Measurements from ENCODE around the gene ROR1. TPM values are rescaled to one million over a fixed set of nuclear protein-coding genes. Genes with fewer than 3 reads are reported as not detected.

ROR1 gene
- total RNA-seq, 1 donor: 52.5 TPM

DNA sequence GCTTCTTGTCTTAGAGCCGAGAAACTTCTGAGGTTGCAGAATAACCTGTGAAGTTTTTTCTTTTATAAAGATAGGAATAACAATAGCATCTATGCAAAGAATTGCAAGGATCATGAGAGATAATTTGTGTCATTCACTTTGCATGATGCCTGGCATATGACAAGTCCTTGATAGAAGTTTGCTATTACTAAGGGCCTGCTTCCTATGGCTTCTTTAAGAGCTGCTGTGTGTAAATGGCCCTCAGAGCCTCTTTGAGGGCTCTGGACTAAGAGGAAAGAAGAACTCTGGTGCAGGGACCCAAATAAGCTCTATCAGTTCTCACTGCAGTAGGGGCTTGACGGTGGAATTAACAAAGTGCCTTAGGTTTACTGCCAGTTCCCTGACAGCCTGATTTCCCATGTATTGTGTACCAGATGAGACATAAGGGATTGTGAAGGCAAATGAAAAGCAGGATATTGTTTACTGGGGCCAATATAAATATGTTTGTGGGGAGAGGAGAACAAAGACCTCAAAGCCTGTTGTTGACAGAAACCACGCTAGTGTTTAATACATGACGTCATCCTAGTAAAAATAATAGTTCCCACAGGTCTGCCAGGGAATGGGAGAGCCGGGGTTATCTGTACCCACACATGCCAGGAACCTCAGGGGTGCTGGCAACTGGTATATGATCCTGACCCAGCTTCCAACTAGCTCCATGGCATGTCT is 298.4 kb downstream of the ROR1 start:
- peaks cover 13% of the 10 kb centered on the region for H3K4me1 ChIP-seq (ENCODE audit: insufficient read depth, low read length)
- no peaks in the 10 kb centered on the region for H3K36me3 ChIP-seq (ENCODE audit: insufficient read depth, low read length)
- peak; percentile 72 for DNase-seq (ENCODE audit: insufficient read length, low spot score, missing footprints)
- no peak overlapping the region for H3K4me3 ChIP-seq (ENCODE audit: insufficient read depth, low read length)
- H3K9me3 ChIP-seq (ENCODE audit: low read depth, low read length): no peaks in the 10 kb centered on the region
- H3K27me3 ChIP-seq (ENCODE audit: insufficient read depth, low read length): no peaks in the 10 kb centered on the region
- no peak overlapping the region for H2AFZ ChIP-seq (ENCODE audit: low read length)
- TF ChIP-seq CTCF (IDR thresholded peaks at IDR 0.05; ENCODE audit: extremely low read depth, low read depth, low read length): no peak
- H4K20me1 ChIP-seq (ENCODE audit: insufficient read depth, low read length): no peaks in the 10 kb centered on the region
- H3K27ac ChIP-seq (ENCODE audit: low read depth, low read length): peak overlapping the region; percentile 9
- no peaks in the 10 kb centered on the region for H3K79me2 ChIP-seq (ENCODE audit: insufficient read depth, low read length)
- no peak overlapping the region for H3K4me2 ChIP-seq (ENCODE audit: insufficient read depth, low read length)

DNA sequence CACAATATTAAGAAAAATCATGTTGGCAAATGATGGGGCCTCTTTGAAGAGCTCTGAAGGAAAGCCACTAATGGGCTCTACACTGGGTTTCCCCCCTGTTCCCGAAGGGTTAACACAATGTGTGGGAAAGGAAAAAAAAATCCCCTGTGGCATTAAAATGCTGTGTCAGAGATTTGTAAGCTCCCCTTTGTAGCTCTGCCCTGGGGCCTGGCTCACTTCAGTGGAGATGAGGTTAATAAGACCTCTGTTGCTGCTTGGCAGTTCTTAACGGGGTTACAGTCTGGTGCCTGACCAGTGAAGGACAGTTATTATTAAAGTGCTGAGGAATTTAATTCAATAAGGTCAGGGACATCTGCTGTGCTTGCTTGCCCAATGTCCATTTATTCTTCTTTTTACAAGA is 299.9 kb downstream of the ROR1 start:
- H3K9me3 ChIP-seq (ENCODE audit: low read depth, low read length): no peaks in the 10 kb centered on the region
- no peak overlapping the region for H2AFZ ChIP-seq (ENCODE audit: low read length)
- no peak overlapping the region for H3K4me2 ChIP-seq (ENCODE audit: insufficient read depth, low read length)
- no peak for TF ChIP-seq CTCF (IDR thresholded peaks at IDR 0.05; ENCODE audit: extremely low read depth, low read depth, low read length)
- DNase-seq (ENCODE audit: insufficient read length, low spot score, missing footprints): no peak
- H3K79me2 ChIP-seq (ENCODE audit: insufficient read depth, low read length): no peaks in the 10 kb centered on the region
- H3K27me3 ChIP-seq (ENCODE audit: insufficient read depth, low read length): no peaks in the 10 kb centered on the region
- peaks cover 13% of the 10 kb centered on the region for H3K4me1 ChIP-seq (ENCODE audit: insufficient read depth, low read length)
- no peak overlapping the region for H3K4me3 ChIP-seq (ENCODE audit: insufficient read depth, low read length)
- H4K20me1 ChIP-seq (ENCODE audit: insufficient read depth, low read length): no peaks in the 10 kb centered on the region
- no peak overlapping the region for H3K27ac ChIP-seq (ENCODE audit: low read depth, low read length)
- H3K36me3 ChIP-seq (ENCODE audit: insufficient read depth, low read length): no peaks in the 10 kb centered on the region

- no peaks in the 10 kb centered on the region for H4K20me1 ChIP-seq (ENCODE audit: insufficient read depth, low read length)
- no peaks in the 10 kb centered on the region for H3K27me3 ChIP-seq (ENCODE audit: insufficient read depth, low read length)
- no peaks in the 10 kb centered on the region for H3K79me2 ChIP-seq (ENCODE audit: insufficient read depth, low read length)
- H3K4me1 ChIP-seq (ENCODE audit: insufficient read depth, low read length): peaks cover 13% of the 10 kb centered on the region
- H3K4me3 ChIP-seq (ENCODE audit: insufficient read depth, low read length): no peak overlapping the region
- no peaks in the 10 kb centered on the region for H3K36me3 ChIP-seq (ENCODE audit: insufficient read depth, low read length)
- TF ChIP-seq CTCF (IDR thresholded peaks at IDR 0.05; ENCODE audit: extremely low read depth, low read depth, low read length): no peak
- H3K27ac ChIP-seq (ENCODE audit: low read depth, low read length): no peak overlapping the region
- no peak overlapping the region for H2AFZ ChIP-seq (ENCODE audit: low read length)
- no peak for DNase-seq (ENCODE audit: insufficient read length, low spot score, missing footprints)
- no peaks in the 10 kb centered on the region for H3K9me3 ChIP-seq (ENCODE audit: low read depth, low read length)
- H3K4me2 ChIP-seq (ENCODE audit: insufficient read depth, low read length): no peak overlapping the region
These were observed 300.9 kb downstream of the ROR1 start for GRCh38 chr1:64074767-64075166.

GRCh38 chr1:64077281-64077940 is 303.6 kb downstream of the ROR1 start:
- no peak overlapping the region for H3K4me2 ChIP-seq (ENCODE audit: insufficient read depth, low read length)
- H3K4me1 ChIP-seq (ENCODE audit: insufficient read depth, low read length): peaks cover 16% of the 10 kb centered on the region
- no peak overlapping the region for H3K4me3 ChIP-seq (ENCODE audit: insufficient read depth, low read length)
- no peak overlapping the region for H3K27ac ChIP-seq (ENCODE audit: low read depth, low read length)
- no peaks in the 10 kb centered on the region for H3K9me3 ChIP-seq (ENCODE audit: low read depth, low read length)
- H3K27me3 ChIP-seq (ENCODE audit: insufficient read depth, low read length): no peaks in the 10 kb centered on the region
- H3K79me2 ChIP-seq (ENCODE audit: insufficient read depth, low read length): no peaks in the 10 kb centered on the region
- TF ChIP-seq CTCF (IDR thresholded peaks at IDR 0.05; ENCODE audit: extremely low read depth, low read depth, low read length): no peak
- no peak overlapping the region for H2AFZ ChIP-seq (ENCODE audit: low read length)
- DNase-seq (ENCODE audit: insufficient read length, low spot score, missing footprints): no peak
- no peaks in the 10 kb centered on the region for H3K36me3 ChIP-seq (ENCODE audit: insufficient read depth, low read length)
- H4K20me1 ChIP-seq (ENCODE audit: insufficient read depth, low read length): no peaks in the 10 kb centered on the region

Measured in osteoblast (primary cell).